Smooth muscle cell (in vitro differentiated cells): ENCODE data around the gene CDH24. TPM values are rescaled to one million over a fixed set of nuclear protein-coding genes. Genes with fewer than 3 reads are reported as not detected.

ENCODE experiments used
- DNase-seq: peaks from one replicate; lab custom pipeline; 2025; ENCODE audit not compliant: unreplicated experiment; lab: John Stamatoyannopoulos, UW
- H2AFZ ChIP-seq: fragments of 200-600 bp; sonication (generic); 2 replicates; pipeline ENCODE4 v1.6.0; 2016; ENCODE audit warnings: antibody characterized with exemption, low read depth, mild to moderate bottlenecking
- H3F3A ChIP-seq: fragments of 200-600 bp; sonication (generic); 2 replicates; pipeline ENCODE4 v1.6.0; 2017; ENCODE audit warnings: antibody characterized with exemption, low read depth
- H3K27ac ChIP-seq: fragments of 200-600 bp; sonication (generic); 2 replicates; pipeline ENCODE4 v1.5.1; 2016; ENCODE audit warnings: low read depth, mild to moderate bottlenecking
- H3K27me3 ChIP-seq: fragments of 200-600 bp; sonication (generic); 2 replicates; pipeline ENCODE4 v1.6.1; 2016; ENCODE audit warnings: low read depth, mild to moderate bottlenecking
- H3K36me3 ChIP-seq: fragments of 200-600 bp; sonication (generic); 2 replicates; pipeline ENCODE4 v1.5.1; 2016; ENCODE audit warnings: low read depth
- H3K4me1 ChIP-seq: fragments of 200-600 bp; sonication (generic); 2 replicates; pipeline ENCODE4 v1.5.1; 2016; ENCODE audit warnings: low read depth
- H3K4me2 ChIP-seq: fragments of 200-600 bp; sonication (generic); 2 replicates; pipeline ENCODE4 v1.6.0; 2016; ENCODE audit warnings: mild to moderate bottlenecking
- H3K4me3 ChIP-seq: fragments of 200-600 bp; sonication (generic); 2 replicates; pipeline ENCODE4 v1.5.1; 2016; ENCODE audit warnings: mild to moderate bottlenecking
- H3K79me2 ChIP-seq: fragments of 200-600 bp; sonication (generic); 2 replicates; pipeline ENCODE4 v1.6.0; 2016; ENCODE audit warnings: low read depth, mild to moderate bottlenecking
- H3K9ac ChIP-seq: fragments of 200-600 bp; sonication (generic); 2 replicates; pipeline ENCODE4 v1.6.0; 2016; ENCODE audit warnings: low read depth
- H3K9me3 ChIP-seq: fragments of 200-600 bp; sonication (generic); replicated peaks from 2 replicates; pipeline ENCODE4 v1.5.1; 2016; ENCODE audit warnings: low read depth
- H4K20me1 ChIP-seq: fragments of 200-600 bp; sonication (generic); 2 replicates; pipeline ENCODE4 v1.6.0; 2016; ENCODE audit warnings: low read depth
- WGBS: methylation state at CpG from one replicate; pipeline ENCODE4 v1.1.7; 2016; ENCODE audit warnings: low lambda C conversion rate; 5-methylcytosine and 5-hydroxymethylcytosine counted together
- polyA plus RNA-seq: library from polyadenylated mRNA; unstranded; fragments of >200 nt; fragmentation: Nextera tagmentation; extraction: Ambion mirVana; gene quantifications from 2 replicates; pipeline ENCODE4 v1.2.1, GENCODE V29; 2016
- total RNA-seq: library from RNA; depleted of rRNA; stranded (reverse); fragments of >200 nt; gene quantifications from 2 replicates; pipeline ENCODE4 v1.2.3, GENCODE V29; 2014
- TF ChIP-seq, protein P1 (sequence below): fragments of 200-600 bp; sonication (generic); IDR thresholded peaks from 2 replicates; pipeline ENCODE4 v1.5.1; 2017; ENCODE audit warnings: borderline replicate concordance, mild to moderate bottlenecking, antibody characterized with exemption; ENCODE audit not compliant: insufficient read depth, poor library complexity, severe bottlenecking

CDH24 gene
- total and polyA plus RNA-seq, 2 experiments from 2014 or later = 5.5 to 6.9 TPM

DNA sequence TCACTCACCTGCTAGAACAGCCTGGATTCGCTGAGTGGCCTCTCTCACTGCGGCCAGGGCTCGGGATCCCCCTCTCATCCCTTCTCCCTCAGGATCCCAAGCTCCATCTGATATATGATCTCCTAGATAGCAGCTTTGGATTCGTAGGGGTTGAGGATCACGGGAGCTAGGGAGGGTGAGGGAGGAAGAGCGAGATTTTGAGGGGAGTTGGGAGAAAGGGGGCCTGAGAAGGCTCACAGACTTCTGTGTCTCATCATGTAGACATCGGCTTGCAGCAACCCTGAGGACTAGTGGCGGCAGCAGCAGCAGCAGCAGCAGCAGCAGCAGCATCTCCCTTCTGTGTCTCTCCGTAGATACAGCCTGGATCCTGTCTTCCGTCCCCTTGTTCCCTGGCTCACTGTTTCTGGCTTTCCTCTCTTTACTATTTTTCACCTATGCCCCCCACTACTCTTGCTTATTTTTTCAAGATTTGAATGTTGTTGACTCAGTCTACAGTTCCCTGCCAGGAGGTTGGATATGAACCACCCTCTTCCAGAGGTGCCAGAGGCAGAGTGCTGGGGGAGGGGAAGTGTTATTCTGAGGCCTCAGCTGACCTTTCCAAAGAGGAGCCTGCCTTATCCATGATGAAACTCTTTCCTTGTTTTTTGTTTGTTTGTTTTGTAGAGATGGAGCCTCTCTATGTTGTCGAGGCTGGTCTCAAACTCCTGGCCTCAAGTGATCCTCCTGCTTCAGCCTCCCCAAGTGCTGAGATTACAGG lies 47.4 kb upstream of the CDH24 start, which contains the start of gene CIROP:
TSS of gene CIROP (minus strand) at position 399 of the 757 bp plus-strand sequence. CDS start at position 330, 69 bp downstream.
- H3K4me1 ChIP-seq = no peaks in the 10 kb centered on the region
- no peak within 1 kb of the TSS for H3K4me3 ChIP-seq
- H3F3A ChIP-seq = no peaks in the 10 kb centered on the region
- H2AFZ ChIP-seq = no peak within 1 kb of the TSS
- H3K36me3 ChIP-seq = no peaks in the 10 kb centered on the region
- no peak within 1 kb of the TSS for H3K27ac ChIP-seq
- peaks cover 6% of the 10 kb centered on the region for H4K20me1 ChIP-seq
- H3K4me2 ChIP-seq = no peak within 1 kb of the TSS
- peaks cover 2% of the 10 kb centered on the region for H3K27me3 ChIP-seq
- no peaks in the 10 kb centered on the region for H3K79me2 ChIP-seq
- DNase-seq = no peak
- no peak within 1 kb of the TSS for H3K9ac ChIP-seq
- H3K9me3 ChIP-seq = no peaks in the 10 kb centered on the region
- TF ChIP-seq, protein P1, sequence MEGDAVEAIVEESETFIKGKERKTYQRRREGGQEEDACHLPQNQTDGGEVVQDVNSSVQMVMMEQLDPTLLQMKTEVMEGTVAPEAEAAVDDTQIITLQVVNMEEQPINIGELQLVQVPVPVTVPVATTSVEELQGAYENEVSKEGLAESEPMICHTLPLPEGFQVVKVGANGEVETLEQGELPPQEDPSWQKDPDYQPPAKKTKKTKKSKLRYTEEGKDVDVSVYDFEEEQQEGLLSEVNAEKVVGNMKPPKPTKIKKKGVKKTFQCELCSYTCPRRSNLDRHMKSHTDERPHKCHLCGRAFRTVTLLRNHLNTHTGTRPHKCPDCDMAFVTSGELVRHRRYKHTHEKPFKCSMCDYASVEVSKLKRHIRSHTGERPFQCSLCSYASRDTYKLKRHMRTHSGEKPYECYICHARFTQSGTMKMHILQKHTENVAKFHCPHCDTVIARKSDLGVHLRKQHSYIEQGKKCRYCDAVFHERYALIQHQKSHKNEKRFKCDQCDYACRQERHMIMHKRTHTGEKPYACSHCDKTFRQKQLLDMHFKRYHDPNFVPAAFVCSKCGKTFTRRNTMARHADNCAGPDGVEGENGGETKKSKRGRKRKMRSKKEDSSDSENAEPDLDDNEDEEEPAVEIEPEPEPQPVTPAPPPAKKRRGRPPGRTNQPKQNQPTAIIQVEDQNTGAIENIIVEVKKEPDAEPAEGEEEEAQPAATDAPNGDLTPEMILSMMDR = no peak
- WGBS = 65% methylated on average over 11 of the region's 11 CpGs

DNA sequence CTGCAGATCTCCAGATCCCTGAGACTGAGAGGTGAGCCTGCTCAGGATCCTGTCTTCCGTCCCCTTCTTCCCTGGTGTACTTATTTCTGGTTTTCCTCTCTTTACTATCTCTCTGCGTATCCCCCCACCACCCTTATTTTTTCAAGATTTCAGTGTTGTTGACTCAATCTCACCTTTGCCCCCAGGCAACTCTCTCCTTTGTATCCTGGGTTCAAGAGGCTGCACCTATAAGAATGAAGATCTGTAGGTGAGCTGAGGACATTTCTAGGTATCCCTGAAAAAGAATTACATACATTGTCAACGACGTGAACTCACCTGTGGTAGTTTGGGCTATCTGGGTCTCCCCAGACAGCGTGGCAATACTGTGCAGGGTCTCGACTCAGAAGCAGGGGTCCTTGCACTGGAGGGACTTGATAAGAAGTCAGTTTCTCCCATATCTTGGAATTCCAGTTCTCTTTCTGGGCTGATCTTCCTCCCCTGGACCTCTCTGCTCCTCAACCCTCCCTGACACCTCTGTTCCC lies 46.8 kb upstream of the CDH24 start:
- no peak overlapping the region for H3K27ac ChIP-seq
- H3K27me3 ChIP-seq = no peaks in the 10 kb centered on the region
- peaks cover 3% of the 10 kb centered on the region for H3K79me2 ChIP-seq
- H3K4me1 ChIP-seq = no peaks in the 10 kb centered on the region
- no peak for DNase-seq
- no peak overlapping the region for H2AFZ ChIP-seq
- no peak overlapping the region for H3K9ac ChIP-seq
- H4K20me1 ChIP-seq = peaks cover 9% of the 10 kb centered on the region
- WGBS = 91% methylated on average over 6 of the region's 6 CpGs
- H3K36me3 ChIP-seq = no peaks in the 10 kb centered on the region
- H3F3A ChIP-seq = no peaks in the 10 kb centered on the region
- H3K9me3 ChIP-seq = no peaks in the 10 kb centered on the region
- TF ChIP-seq, protein P1 = no peak
- no peak overlapping the region for H3K4me3 ChIP-seq
- no peak overlapping the region for H3K4me2 ChIP-seq

DNA sequence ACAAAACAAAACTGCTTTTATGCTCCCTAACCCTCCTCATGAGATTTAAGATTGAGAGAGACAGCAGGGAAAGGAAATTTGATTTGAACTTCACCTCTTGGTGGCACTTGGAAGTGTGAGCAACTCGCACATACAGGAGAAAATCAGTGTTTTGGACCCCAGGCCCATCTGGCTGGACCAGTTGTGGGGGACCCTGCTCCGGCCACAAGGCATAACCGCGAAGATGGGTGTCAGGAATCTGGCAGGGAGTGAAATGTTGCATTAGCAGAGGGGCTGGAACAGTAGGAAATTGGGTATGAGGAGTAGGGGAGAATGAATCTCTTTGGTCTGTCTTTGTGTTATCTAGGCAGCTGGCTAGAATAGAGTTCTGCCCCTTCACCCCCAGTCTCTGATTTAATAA lies 46.3 kb upstream of the CDH24 start:
- H3K27ac ChIP-seq = no peak overlapping the region
- TF ChIP-seq, protein P1 = no peak
- H3K9me3 ChIP-seq = no peaks in the 10 kb centered on the region
- no peak overlapping the region for H3K4me2 ChIP-seq
- no peaks in the 10 kb centered on the region for H3K4me1 ChIP-seq
- no peak for DNase-seq
- H2AFZ ChIP-seq = no peak overlapping the region
- WGBS = 79% methylated on average over 4 of the region's 4 CpGs
- peaks cover 6% of the 10 kb centered on the region for H3K79me2 ChIP-seq
- H3K27me3 ChIP-seq = no peaks in the 10 kb centered on the region
- peaks cover 9% of the 10 kb centered on the region for H4K20me1 ChIP-seq
- no peaks in the 10 kb centered on the region for H3K36me3 ChIP-seq
- no peak overlapping the region for H3K9ac ChIP-seq
- H3K4me3 ChIP-seq = no peak overlapping the region
- H3F3A ChIP-seq = no peaks in the 10 kb centered on the region
